Subcutaneous adipose tissue (tissue), 4 donors: ENCODE data around the gene CFI. TPM values are rescaled to one million over a fixed set of nuclear protein-coding genes. Genes with fewer than 3 reads are reported as not detected.

Source experiments
- CTCF ChIP-seq: fragments of 450-650 bp; IDR thresholded peaks from one replicate; pipeline ENCODE4 v1.5.1; 2016; ENCODE audit warnings: low read depth, mild to moderate bottlenecking, control low read depth, antibody characterized with exemption, moderate library complexity
- total RNA-seq, 4 donors: library from RNA; depleted of rRNA; stranded (reverse); fragments of >200 nt; gene quantifications; one replicate each; pipeline ENCODE4 v1.1.0, GENCODE V29; 2016

Gene CFI
- total RNA-seq, 4 donors from 2014 or later: 13.4 to 37.7 (median 20.9) TPM

GRCh38 chr4:109827672-109828071 is 25.9 kb upstream of the CFI start, which contains the start of gene RRH:
Gene RRH (plus strand): TSS chr4:109827972. CDS start chr4:109828028, 56 bp downstream.
- no peak for TF ChIP-seq CTCF

GRCh38 chr4:109826719-109827118 is 24.9 kb upstream of the CFI start:
- no peak for TF ChIP-seq CTCF

GRCh38 chr4:109821185-109821584 is 19.4 kb upstream of the CFI start:
- TF ChIP-seq CTCF: no peak

GRCh38 chr4:109820563-109820962 is 18.8 kb upstream of the CFI start:
- TF ChIP-seq CTCF: no peak

GRCh38 chr4:109818268-109818667 is 16.5 kb upstream of the CFI start:
- TF ChIP-seq CTCF: no peak

- no peak for TF ChIP-seq CTCF
Measured at GRCh38 chr4:109816894-109817293, 15.1 kb upstream of the CFI start.

GRCh38 chr4:109816082-109816442 is 14.3 kb upstream of the CFI start:
- no peak for TF ChIP-seq CTCF
